GM10266 (cell line): ENCODE results near the gene SOX6.

Experiments used
- DNase-seq: peaks from one replicate; pipeline ENCODE4 v3.0.0; 2012; ENCODE audit errors: extremely low spot score
- CTCF ChIP-seq: IDR thresholded peaks from 2 replicates; pipeline ENCODE4 v1.5.1; 2012; ENCODE audit warnings: mild to moderate bottlenecking, low read depth; ENCODE audit not compliant: control insufficient read depth, insufficient read depth; ENCODE audit errors: missing control alignments

The SOX6 gene

GRCh38 chr11:16059332-16059731 lies 297.0 kb downstream of the SOX6 start:
- no peak for DNase-seq
- TF ChIP-seq CTCF: no peak

- DNase-seq: no peak
- no peak for TF ChIP-seq CTCF
These were observed 297.7 kb downstream of the SOX6 start for GRCh38 chr11:16058671-16059070.

GRCh38 chr11:16052750-16053149 lies 303.6 kb downstream of the SOX6 start:
- TF ChIP-seq CTCF: no peak
- DNase-seq: no peak

- DNase-seq: no peak
- TF ChIP-seq CTCF: no peak
These were observed 306.7 kb downstream of the SOX6 start for GRCh38 chr11:16049611-16050010.

- no peak for DNase-seq
- no peak for TF ChIP-seq CTCF
These were observed 309.3 kb downstream of the SOX6 start for GRCh38 chr11:16047073-16047472.

GRCh38 chr11:16043617-16044016 lies 312.7 kb downstream of the SOX6 start:
- TF ChIP-seq CTCF: no peak
- DNase-seq: no peak

GRCh38 chr11:16041207-16041606 lies 315.1 kb downstream of the SOX6 start:
- TF ChIP-seq CTCF: no peak
- no peak for DNase-seq

GRCh38 chr11:16040151-16040550 lies 316.2 kb downstream of the SOX6 start:
- no peak for TF ChIP-seq CTCF
- no peak for DNase-seq
